Retinal pigment epithelial cell (primary cell): ENCODE measurements around the gene PNMA8A.

Experiments
- DNase-seq: peaks from one replicate; pipeline ENCODE4 v3.0.0-alpha.2; 2010; ENCODE audit warnings: low read depth
- H3K4me3 ChIP-seq: 2 replicates; pipeline ENCODE4 v1.5.1; 2011; ENCODE audit warnings: mild to moderate bottlenecking, low read length, control low read depth, moderate library complexity
- CTCF ChIP-seq: conservative IDR thresholded peaks from 2 replicates; pipeline ENCODE4 v1.5.1; 2011; ENCODE audit warnings: low read depth, low read length, control low read depth, inconsistent platforms

Gene PNMA8A

GRCh38 chr19:46475986-46476385, 4.6 kb upstream of the PNMA8A start:
- no peak for DNase-seq
- TF ChIP-seq CTCF, result no peak
- H3K4me3 ChIP-seq, result no peak overlapping the region

GRCh38 chr19:46474211-46474610, 2.8 kb upstream of the PNMA8A start:
- H3K4me3 ChIP-seq, result no peak overlapping the region
- TF ChIP-seq CTCF, result no peak
- no peak for DNase-seq

- H3K4me3 ChIP-seq, result no peak overlapping the region
- no peak for DNase-seq
- TF ChIP-seq CTCF, result no peak
These were observed 1.2 kb upstream of the PNMA8A start for GRCh38 chr19:46472592-46472991.

GRCh38 chr19:46471811-46472543, 614 bp upstream of the PNMA8A start:
- H3K4me3 ChIP-seq, result peak overlapping the region; percentile 50
- no peak for TF ChIP-seq CTCF
- DNase-seq, result no peak

- no peak for DNase-seq
- TF ChIP-seq CTCF, result no peak
- no peak overlapping the region for H3K4me3 ChIP-seq
These were observed 987 bp downstream of the PNMA8A start for GRCh38 chr19:46470376-46470775.

GRCh38 chr19:46469541-46470185, 1.7 kb downstream of the PNMA8A start:
- no peak overlapping the region for H3K4me3 ChIP-seq
- no peak for TF ChIP-seq CTCF
- no peak for DNase-seq
